ENCODE measurements around the gene MPZ. TPM values are rescaled to one million over a fixed set of nuclear protein-coding genes. Genes with fewer than 3 reads are reported as not detected.

MPZ gene
- total RNA-seq, 1 experiment from 2014 or later: not detected

DNA sequence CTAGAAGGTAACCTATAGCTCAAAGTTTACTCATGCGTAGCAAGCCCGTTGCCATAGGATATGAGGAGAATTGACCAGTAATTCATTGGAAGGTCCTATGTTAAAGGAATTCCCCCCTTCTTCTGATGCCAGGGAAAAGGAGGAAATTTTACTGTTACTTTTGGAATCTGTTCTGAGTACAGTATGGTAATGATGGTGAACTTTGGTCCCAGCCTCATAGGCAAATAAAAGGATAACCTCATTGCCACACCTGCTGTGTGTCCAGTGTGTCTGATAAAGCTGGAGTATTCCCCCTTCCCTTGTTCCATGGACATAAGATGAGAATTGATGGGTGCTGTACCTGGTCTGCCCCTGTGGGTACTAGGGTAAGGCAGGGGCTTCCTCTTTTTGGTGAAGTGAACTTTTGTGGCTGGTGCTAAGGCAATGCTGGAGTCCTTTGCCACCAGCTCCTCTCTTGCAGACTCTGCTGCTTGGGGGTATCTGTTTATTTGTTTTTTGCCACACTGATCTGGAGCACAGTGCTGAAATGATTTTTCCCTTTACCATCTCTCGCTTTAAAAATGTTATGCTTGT, 22.2 kb downstream of the MPZ start:
- DNase-seq (ENCODE audit: low read depth, low spot score) (no peak), ATAC-seq (no peak)
- H3K4me1 ChIP-seq (ENCODE audit: control insufficient read depth, insufficient read depth, low read length): no peaks in the 10 kb centered on the region
- intact Hi-C loops (cut with micrococcal nuclease; ENCODE audit: unreplicated experiment) (no loop called here), in situ Hi-C loops (cut with HindIII; ENCODE audit: low pct_unique_long_range_greater_than_20kb, low sequenced_read_pairs) (no loop called here)
- TF ChIP-seq, protein P1, sequence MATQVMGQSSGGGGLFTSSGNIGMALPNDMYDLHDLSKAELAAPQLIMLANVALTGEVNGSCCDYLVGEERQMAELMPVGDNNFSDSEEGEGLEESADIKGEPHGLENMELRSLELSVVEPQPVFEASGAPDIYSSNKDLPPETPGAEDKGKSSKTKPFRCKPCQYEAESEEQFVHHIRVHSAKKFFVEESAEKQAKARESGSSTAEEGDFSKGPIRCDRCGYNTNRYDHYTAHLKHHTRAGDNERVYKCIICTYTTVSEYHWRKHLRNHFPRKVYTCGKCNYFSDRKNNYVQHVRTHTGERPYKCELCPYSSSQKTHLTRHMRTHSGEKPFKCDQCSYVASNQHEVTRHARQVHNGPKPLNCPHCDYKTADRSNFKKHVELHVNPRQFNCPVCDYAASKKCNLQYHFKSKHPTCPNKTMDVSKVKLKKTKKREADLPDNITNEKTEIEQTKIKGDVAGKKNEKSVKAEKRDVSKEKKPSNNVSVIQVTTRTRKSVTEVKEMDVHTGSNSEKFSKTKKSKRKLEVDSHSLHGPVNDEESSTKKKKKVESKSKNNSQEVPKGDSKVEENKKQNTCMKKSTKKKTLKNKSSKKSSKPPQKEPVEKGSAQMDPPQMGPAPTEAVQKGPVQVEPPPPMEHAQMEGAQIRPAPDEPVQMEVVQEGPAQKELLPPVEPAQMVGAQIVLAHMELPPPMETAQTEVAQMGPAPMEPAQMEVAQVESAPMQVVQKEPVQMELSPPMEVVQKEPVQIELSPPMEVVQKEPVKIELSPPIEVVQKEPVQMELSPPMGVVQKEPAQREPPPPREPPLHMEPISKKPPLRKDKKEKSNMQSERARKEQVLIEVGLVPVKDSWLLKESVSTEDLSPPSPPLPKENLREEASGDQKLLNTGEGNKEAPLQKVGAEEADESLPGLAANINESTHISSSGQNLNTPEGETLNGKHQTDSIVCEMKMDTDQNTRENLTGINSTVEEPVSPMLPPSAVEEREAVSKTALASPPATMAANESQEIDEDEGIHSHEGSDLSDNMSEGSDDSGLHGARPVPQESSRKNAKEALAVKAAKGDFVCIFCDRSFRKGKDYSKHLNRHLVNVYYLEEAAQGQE (IDR thresholded peaks at IDR 0.05; ENCODE audit: insufficient read depth in 1 of 2, low read depth in 2 of 2, low read length in 1 of 2): no peak
- TF ChIP-seq SIN3A (IDR thresholded peaks at IDR 0.05; ENCODE audit: borderline replicate concordance, insufficient read depth, low read depth, low read length) (no peak), POLR2AphosphoS5 (IDR thresholded peaks at IDR 0.05; ENCODE audit: low read depth, low read length) (no peak), TCF7L2 (IDR thresholded peaks at IDR 0.05; ENCODE audit: low read depth, low read length) (no peak)
- TF ChIP-seq, protein P2, sequence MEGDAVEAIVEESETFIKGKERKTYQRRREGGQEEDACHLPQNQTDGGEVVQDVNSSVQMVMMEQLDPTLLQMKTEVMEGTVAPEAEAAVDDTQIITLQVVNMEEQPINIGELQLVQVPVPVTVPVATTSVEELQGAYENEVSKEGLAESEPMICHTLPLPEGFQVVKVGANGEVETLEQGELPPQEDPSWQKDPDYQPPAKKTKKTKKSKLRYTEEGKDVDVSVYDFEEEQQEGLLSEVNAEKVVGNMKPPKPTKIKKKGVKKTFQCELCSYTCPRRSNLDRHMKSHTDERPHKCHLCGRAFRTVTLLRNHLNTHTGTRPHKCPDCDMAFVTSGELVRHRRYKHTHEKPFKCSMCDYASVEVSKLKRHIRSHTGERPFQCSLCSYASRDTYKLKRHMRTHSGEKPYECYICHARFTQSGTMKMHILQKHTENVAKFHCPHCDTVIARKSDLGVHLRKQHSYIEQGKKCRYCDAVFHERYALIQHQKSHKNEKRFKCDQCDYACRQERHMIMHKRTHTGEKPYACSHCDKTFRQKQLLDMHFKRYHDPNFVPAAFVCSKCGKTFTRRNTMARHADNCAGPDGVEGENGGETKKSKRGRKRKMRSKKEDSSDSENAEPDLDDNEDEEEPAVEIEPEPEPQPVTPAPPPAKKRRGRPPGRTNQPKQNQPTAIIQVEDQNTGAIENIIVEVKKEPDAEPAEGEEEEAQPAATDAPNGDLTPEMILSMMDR (IDR thresholded peaks at IDR 0.05): no peak
- H3K27me3 ChIP-seq (ENCODE audit: control insufficient read depth, insufficient read depth, low read length): peaks cover 18% of the 10 kb centered on the region
- no peaks in the 10 kb centered on the region for H3K9me3 ChIP-seq (ENCODE audit: control insufficient read depth, insufficient read depth, low read depth, low read length)
- H3K27ac ChIP-seq (ENCODE audit: low read length): no peak overlapping the region
- CTCF ChIA-PET: interaction anchor here (0.6 kb wide), 1 partner anchor 131 kb away, joined by 3 read pairs; no protein-coding TSS in a partner anchor
- no TSS peak for BruUV-seq (replicated peaks)
- no peak overlapping the region for H3K4me3 ChIP-seq (ENCODE audit: low read depth in 2 of 2, low read length in 2 of 2)
- H3K36me3 ChIP-seq (ENCODE audit: control insufficient read depth, insufficient read depth, low read length): no peaks in the 10 kb centered on the region
- POLR2A ChIA-PET: no interaction called here

DNA sequence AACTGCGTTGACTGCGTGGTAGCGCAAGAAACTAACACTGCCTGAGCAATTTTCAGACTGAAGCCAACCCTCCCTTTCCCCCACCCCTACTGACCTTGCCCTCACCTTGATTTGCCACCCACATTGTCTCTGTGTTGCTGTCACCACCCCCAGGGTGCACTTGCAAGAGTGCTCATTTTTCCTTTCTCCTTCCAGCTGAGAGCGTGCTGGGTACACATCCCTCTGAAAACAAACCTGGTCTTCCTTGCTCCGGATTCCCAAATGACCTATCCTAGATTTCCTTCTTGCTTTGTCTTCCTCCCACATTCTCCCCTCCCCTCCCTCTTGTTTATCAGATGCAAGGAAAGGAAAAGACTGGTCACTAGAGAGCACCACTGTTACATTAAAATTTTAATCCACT, 24.2 kb downstream of the MPZ start:
- H3K4me1 ChIP-seq (ENCODE audit: control insufficient read depth, insufficient read depth, low read length): no peaks in the 10 kb centered on the region
- ChIA-PET CTCF (interaction anchor here (0.6 kb wide), 1 partner anchor 31 kb away, joined by 3 read pairs; no protein-coding TSS in a partner anchor), POLR2A (interaction anchor here (0.6 kb wide), 1 partner anchor 32 kb away, joined by 3 read pairs; no protein-coding TSS in a partner anchor)
- BruUV-seq (replicated peaks): no TSS peak
- H3K9me3 ChIP-seq (ENCODE audit: control insufficient read depth, insufficient read depth, low read depth, low read length): no peaks in the 10 kb centered on the region
- ATAC-seq: no peak
- no peak for DNase-seq (ENCODE audit: low read depth, low spot score)
- no peak for TF ChIP-seq TCF7L2 (IDR thresholded peaks at IDR 0.05; ENCODE audit: low read depth, low read length)
- TF ChIP-seq, protein P2 (IDR thresholded peaks at IDR 0.05): no peak
- no peak for TF ChIP-seq POLR2AphosphoS5 (IDR thresholded peaks at IDR 0.05; ENCODE audit: low read depth, low read length)
- no peak for TF ChIP-seq SIN3A (IDR thresholded peaks at IDR 0.05; ENCODE audit: borderline replicate concordance, insufficient read depth, low read depth, low read length)
- TF ChIP-seq, protein P1 (IDR thresholded peaks at IDR 0.05; ENCODE audit: insufficient read depth in 1 of 2, low read depth in 2 of 2, low read length in 1 of 2): no peak
- H3K36me3 ChIP-seq (ENCODE audit: control insufficient read depth, insufficient read depth, low read length): no peaks in the 10 kb centered on the region
- in situ Hi-C loops (cut with HindIII; ENCODE audit: low pct_unique_long_range_greater_than_20kb, low sequenced_read_pairs): no loop called here
- H3K27ac ChIP-seq (ENCODE audit: low read length): no peak overlapping the region
- intact Hi-C loops (cut with micrococcal nuclease; ENCODE audit: unreplicated experiment): no loop called here
- peaks cover 19% of the 10 kb centered on the region for H3K27me3 ChIP-seq (ENCODE audit: control insufficient read depth, insufficient read depth, low read length)
- no peak overlapping the region for H3K4me3 ChIP-seq (ENCODE audit: low read depth in 2 of 2, low read length in 2 of 2)

Measured in Panc1 (cell line).